ENCODE data around the gene GPRASP2. TPM values are rescaled to one million over a fixed set of nuclear protein-coding genes. Genes with fewer than 3 reads are reported as not detected.
"Not testable (repeated sequence)": the region's sequence is repeated elsewhere in the genome, so short reads cannot be mapped to it uniquely, and the experiment has no call there.

The GPRASP2 gene
- total RNA-seq, 1 experiment from 2014 or later: 2.1 TPM

DNA sequence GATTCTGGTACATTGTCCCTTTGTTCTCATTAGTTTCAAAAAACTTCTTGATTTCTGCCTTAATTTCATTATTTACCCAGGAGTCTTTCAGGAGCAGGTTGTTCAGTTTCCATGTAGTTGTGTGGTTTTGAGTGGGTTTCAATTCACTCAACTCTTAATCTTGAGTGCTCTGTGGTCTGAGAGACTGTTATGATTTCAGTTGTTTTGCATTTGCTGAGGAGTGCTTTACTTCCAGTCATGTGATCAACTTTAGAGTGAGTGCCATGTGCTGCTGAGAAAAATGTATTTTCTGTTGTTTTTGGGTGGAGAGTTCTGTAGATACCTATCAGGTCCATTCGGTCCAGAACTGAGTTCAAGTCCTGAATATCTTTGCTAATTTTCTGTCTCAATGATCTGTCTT lies 45.2 kb upstream of the GPRASP2 start:
- RAD21 ChIA-PET (ENCODE audit: low non-redundant PET in 1 of 2, low total read pairs in 2 of 2, uncharacterized antibody in 2 of 2, unreplicated experiment in 2 of 2); H4K20me1 ChIP-seq (ENCODE audit: insufficient read depth); H3K36me3 ChIP-seq (ENCODE audit: control insufficient read depth in 1 of 2, insufficient read depth in 2 of 2, low read length in 2 of 2); H3K4me1 ChIP-seq (ENCODE audit: control insufficient read depth in 1 of 2, insufficient read depth in 2 of 2, low read length in 2 of 2); DNase-seq (ENCODE audit: low read depth, low spot score); H3K27ac ChIP-seq (ENCODE audit: low read depth, low read length); CTCF ChIA-PET; intact Hi-C loops (cut with micrococcal nuclease); H3K9ac ChIP-seq (ENCODE audit: low read length); BruUV-seq (replicated peaks); H3K79me2 ChIP-seq (ENCODE audit: insufficient read depth, low read length); H3K4me2 ChIP-seq (ENCODE audit: low read length); H3K9me3 ChIP-seq (ENCODE audit: control insufficient read depth in 1 of 2, insufficient read depth in 1 of 2, low read depth in 1 of 2, low read length in 2 of 2); POLR2A ChIA-PET; H3K9me2 ChIP-seq (ENCODE audit: insufficient read depth); H2AFZ ChIP-seq (ENCODE audit: low read depth, low read length, poor library complexity, severe bottlenecking); ATAC-seq; H3K27me3 ChIP-seq (ENCODE audit: insufficient read depth, low read length); H3K4me3 ChIP-seq (replicated peaks in 1 of 2; ENCODE audit: low read depth in 1 of 2, low read length in 2 of 2): not testable (repeated sequence)

DNA sequence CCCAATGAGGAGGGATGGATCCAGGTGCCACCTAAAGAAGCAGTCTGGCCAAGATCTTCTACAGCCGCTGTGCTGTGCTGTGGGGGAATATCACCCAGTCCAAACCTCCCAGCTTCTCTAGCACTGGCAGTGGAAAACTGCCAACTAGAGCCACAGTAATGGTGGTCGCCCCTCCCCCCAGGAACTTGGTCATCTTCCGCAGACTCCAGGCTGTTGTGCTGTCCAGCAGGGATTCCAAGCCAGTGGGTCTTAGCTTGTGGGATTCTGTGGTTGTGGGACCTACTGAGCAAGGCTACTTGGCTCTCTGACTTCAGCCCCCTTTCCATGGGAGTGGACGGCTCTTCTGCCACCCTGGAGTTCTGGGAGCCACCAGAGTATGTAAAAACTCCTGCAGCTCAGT lies 42.7 kb upstream of the GPRASP2 start:
- POLR2A ChIA-PET: no interaction called here
- RAD21 ChIA-PET (ENCODE audit: low non-redundant PET in 1 of 2, low total read pairs in 2 of 2, uncharacterized antibody in 2 of 2, unreplicated experiment in 2 of 2): no interaction called here

More for the DNA sequence above, 42.7 kb upstream of the GPRASP2 start:
- TF ChIP-seq CBX3 (IDR thresholded peaks at IDR 0.05; ENCODE audit: low read depth) (no peak), TCF7L2 (IDR thresholded peaks at IDR 0.05; ENCODE audit: borderline replicate concordance, extremely low read depth, insufficient read depth, insufficient read length) (no peak), SIN3A (IDR thresholded peaks at IDR 0.05; ENCODE audit: low read depth) (no peak), YY1 (IDR thresholded peaks at IDR 0.05; ENCODE audit: extremely low read depth, insufficient replicate concordance, low read depth, low read length) (no peak), ELF1 (IDR thresholded peaks at IDR 0.05; ENCODE audit: borderline replicate concordance, low read depth) (no peak), SRF (IDR thresholded peaks at IDR 0.05; ENCODE audit: low read depth) (no peak), CEBPB (IDR thresholded peaks at IDR 0.05; ENCODE audit: low read depth) (no peak), ZNF274 (IDR thresholded peaks at IDR 0.05; ENCODE audit: low read depth, low read length) (no peak), EZH2phosphoT487 (IDR thresholded peaks at IDR 0.05; ENCODE audit: borderline replicate concordance) (no peak)
- TF ChIP-seq, protein P1, sequence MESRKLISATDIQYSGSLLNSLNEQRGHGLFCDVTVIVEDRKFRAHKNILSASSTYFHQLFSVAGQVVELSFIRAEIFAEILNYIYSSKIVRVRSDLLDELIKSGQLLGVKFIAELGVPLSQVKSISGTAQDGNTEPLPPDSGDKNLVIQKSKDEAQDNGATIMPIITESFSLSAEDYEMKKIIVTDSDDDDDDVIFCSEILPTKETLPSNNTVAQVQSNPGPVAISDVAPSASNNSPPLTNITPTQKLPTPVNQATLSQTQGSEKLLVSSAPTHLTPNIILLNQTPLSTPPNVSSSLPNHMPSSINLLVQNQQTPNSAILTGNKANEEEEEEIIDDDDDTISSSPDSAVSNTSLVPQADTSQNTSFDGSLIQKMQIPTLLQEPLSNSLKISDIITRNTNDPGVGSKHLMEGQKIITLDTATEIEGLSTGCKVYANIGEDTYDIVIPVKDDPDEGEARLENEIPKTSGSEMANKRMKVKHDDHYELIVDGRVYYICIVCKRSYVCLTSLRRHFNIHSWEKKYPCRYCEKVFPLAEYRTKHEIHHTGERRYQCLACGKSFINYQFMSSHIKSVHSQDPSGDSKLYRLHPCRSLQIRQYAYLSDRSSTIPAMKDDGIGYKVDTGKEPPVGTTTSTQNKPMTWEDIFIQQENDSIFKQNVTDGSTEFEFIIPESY (IDR thresholded peaks at IDR 0.05; ENCODE audit: extremely low read depth, insufficient replicate concordance, low read length): no peak
- Histone ChIP-seq H3K27ac (ENCODE audit: low read depth, low read length) (no peak overlapping the region), H3K4me2 (ENCODE audit: low read length) (no peak overlapping the region), H2AFZ (ENCODE audit: low read depth, low read length, poor library complexity, severe bottlenecking) (no peak overlapping the region), H3K9ac (ENCODE audit: low read length) (no peak overlapping the region), H3K36me3 (ENCODE audit: control insufficient read depth in 1 of 2, insufficient read depth in 2 of 2, low read length in 2 of 2) (no peaks in the 10 kb centered on the region), H3K4me1 (ENCODE audit: control insufficient read depth in 1 of 2, insufficient read depth in 2 of 2, low read length in 2 of 2) (no peaks in the 10 kb centered on the region), H3K9me2 (ENCODE audit: insufficient read depth) (no peaks in the 10 kb centered on the region), H3K79me2 (ENCODE audit: insufficient read depth, low read length) (no peaks in the 10 kb centered on the region), H4K20me1 (ENCODE audit: insufficient read depth) (no peaks in the 10 kb centered on the region), H3K4me3 (replicated peaks in 1 of 2; ENCODE audit: low read depth in 1 of 2, low read length in 2 of 2) (no peak overlapping the region), H3K27me3 (ENCODE audit: insufficient read depth, low read length) (no peaks in the 10 kb centered on the region), H3K9me3 (ENCODE audit: control insufficient read depth in 1 of 2, insufficient read depth in 1 of 2, low read depth in 1 of 2, low read length in 2 of 2) (no peaks in the 10 kb centered on the region)
- intact Hi-C loops (cut with micrococcal nuclease): no loop called here
- CTCF ChIA-PET: no interaction called here
- ATAC-seq: no peak
- no TSS peak for BruUV-seq (replicated peaks)
- no peak for DNase-seq (ENCODE audit: low read depth, low spot score)
